H1 (cell line): ENCODE measurements around the gene MAGI2. TPM values are rescaled to one million over a fixed set of nuclear protein-coding genes. Genes with fewer than 3 reads are reported as not detected.
A peak's percentile ranks its signal among the peaks of the same experiment; 100 is the strongest.

Experiments
- CTCF ChIA-PET: fragments of 300-600 bp; sonication (Branson Sonifier 250); formaldehyde crosslinking; loops from one replicate; lab custom pipeline; 2021; ENCODE audit not compliant: partially characterized antibody; lab: Charles Lee
- POLR2A ChIA-PET: fragments of 300-600 bp; sonication (Branson Sonifier 250); formaldehyde crosslinking; loops from one replicate; lab custom pipeline; 2021; ENCODE audit warnings: inconsistent platforms; ENCODE audit not compliant: partially characterized antibody; lab: Charles Lee
- DNase-seq, 2 experiments: peaks; one replicate each; pipeline versions ENCODE4 v3.0.0 to v3.0.0-alpha.2; 2010 to 2022; ENCODE audit warnings: low spot score in 2 of 2, low read depth in 1 of 2, mixed read lengths in 1 of 2
- FAIRE-seq: peaks from 2 replicates; lab custom pipeline; 2011; peaks lifted over from hg19 to GRCh38; lab: Jason Lieb, UNC
- H2AFZ ChIP-seq: 2 replicates; pipeline ENCODE4 v1.8.1; 2012; ENCODE audit warnings: low read length, inconsistent platforms
- H2AK5ac ChIP-seq: 2 replicates; pipeline ENCODE4 v1.6.1; 2013; ENCODE audit warnings: low read depth, low read length
- H2BK120ac ChIP-seq: replicated peaks from 2 replicates; pipeline ENCODE3; 2013; ENCODE audit warnings: low read depth, low read length, inconsistent platforms
- H2BK12ac ChIP-seq: 2 replicates; pipeline ENCODE4 v1.6.1; 2013; ENCODE audit warnings: low read depth, low read length
- H2BK15ac ChIP-seq: 2 replicates; pipeline ENCODE4 v1.6.1; 2013; ENCODE audit warnings: low read length
- H2BK20ac ChIP-seq: 2 replicates; pipeline ENCODE4 v1.6.1; 2013; ENCODE audit warnings: low read length
- H2BK5ac ChIP-seq: 2 replicates; pipeline ENCODE4 v1.6.1; 2013; ENCODE audit warnings: low read depth, low read length
- H3K14ac ChIP-seq: 2 replicates; pipeline ENCODE4 v1.6.1; 2013; ENCODE audit warnings: inconsistent platforms; ENCODE audit not compliant: insufficient read length
- H3K18ac ChIP-seq: 2 replicates; pipeline ENCODE4 v1.6.1; 2013; ENCODE audit warnings: low read length; ENCODE audit errors: extremely low read depth
- H3K23ac ChIP-seq: 2 replicates; pipeline ENCODE4 v1.6.1; 2013; ENCODE audit warnings: inconsistent platforms; ENCODE audit not compliant: insufficient read length
- H3K23me2 ChIP-seq: 2 replicates; pipeline ENCODE4 v1.6.1; 2013; ENCODE audit warnings: low read depth, low read length
- H3K27ac ChIP-seq: 2 replicates; pipeline ENCODE4 v1.6.1; 2011; ENCODE audit warnings: low read depth, low read length, inconsistent platforms
- H3K27me3 ChIP-seq, 4 experiments: replicated peaks in 1 of 4; 1 replicate in 1 of 4; 2 replicates in 3 of 4; pipeline versions ENCODE4 v1.6.1 to v1.8.1; 2011 to 2013; ENCODE audit warnings: low read length in 3 of 4, mild to moderate bottlenecking in 3 of 4, inconsistent platforms in 2 of 4, mixed read lengths in 2 of 4, moderate library complexity in 1 of 4; ENCODE audit not compliant: control insufficient read depth in 3 of 4, insufficient read depth in 3 of 4; ENCODE audit errors: extremely low read depth in 1 of 4
- H3K36me3 ChIP-seq, 4 experiments: 2 replicates each; pipeline versions ENCODE4 v1.6.1 to v1.8.1; 2011 to 2013; ENCODE audit warnings: mild to moderate bottlenecking in 4 of 4, low read length in 3 of 4, moderate library complexity in 2 of 4, control low read depth in 1 of 4, inconsistent platforms in 1 of 4; ENCODE audit not compliant: insufficient read depth in 4 of 4, control insufficient read depth in 2 of 4
- H3K4ac ChIP-seq: replicated peaks from 2 replicates; pipeline ENCODE3; 2013; ENCODE audit warnings: low read length, low read depth, mixed read lengths, inconsistent platforms; ENCODE audit not compliant: insufficient read length
- H3K4me1 ChIP-seq, 4 experiments: replicated peaks in 1 of 4; 1 replicate in 1 of 4; 2 replicates in 3 of 4; pipeline versions ENCODE4 v1.6.1 to v1.8.1; 2011 to 2013; ENCODE audit warnings: low read length in 3 of 4, inconsistent platforms in 2 of 4, mixed read lengths in 1 of 4; ENCODE audit not compliant: insufficient read depth in 4 of 4, control insufficient read depth in 3 of 4
- H3K4me2 ChIP-seq, 2 experiments: 2 replicates each; pipeline versions ENCODE4 v1.6.1 to v1.8.1; 2011 to 2013; ENCODE audit warnings: low read depth in 2 of 2, low read length in 2 of 2, control low read depth in 1 of 2, inconsistent platforms in 1 of 2, mild to moderate bottlenecking in 1 of 2; ENCODE audit not compliant: insufficient read depth in 1 of 2
- H3K4me3 ChIP-seq, 4 experiments: fragments of 200-600, 300-600 bp in 1 of 4; sonication (generic), shearing (Covaris generic), sonication (Bioruptor Twin) in 1 of 4; 2 replicates each; pipeline versions ENCODE4 v1.5.1 to v1.8.1; 2011 to 2016; ENCODE audit warnings: low read length in 4 of 4, low read depth in 3 of 4, control low read depth in 2 of 4, inconsistent platforms in 2 of 4, mild to moderate bottlenecking in 2 of 4, mixed read lengths in 1 of 4, moderate library complexity in 1 of 4; ENCODE audit not compliant: insufficient read depth in 2 of 4; ENCODE audit errors: extremely low read depth in 1 of 4
- H3K56ac ChIP-seq: replicated peaks from 2 replicates; pipeline ENCODE3; 2013; ENCODE audit warnings: low read depth, mild to moderate bottlenecking, mixed read lengths, low read length, inconsistent platforms; ENCODE audit not compliant: insufficient read length
- H3K79me1 ChIP-seq: 2 replicates; pipeline ENCODE4 v1.6.1; 2013; ENCODE audit warnings: low read depth, low read length, control low read depth
- H3K79me2 ChIP-seq, 2 experiments: 2 replicates each; pipeline versions ENCODE4 v1.6.1 to v1.8.1; 2012 to 2013; ENCODE audit warnings: low read length in 2 of 2, mild to moderate bottlenecking in 2 of 2, inconsistent platforms in 1 of 2; ENCODE audit not compliant: insufficient read depth in 2 of 2, control insufficient read depth in 1 of 2
- H3K9ac ChIP-seq, 4 experiments: replicated peaks in 1 of 4; 1 replicate in 1 of 4; 2 replicates in 3 of 4; pipeline versions ENCODE4 v1.6.1 to v1.8.1; 2011 to 2013; ENCODE audit warnings: low read depth in 3 of 4, low read length in 3 of 4, control low read depth in 2 of 4, mild to moderate bottlenecking in 2 of 4, moderate library complexity in 2 of 4, inconsistent platforms in 1 of 4; ENCODE audit errors: extremely low read depth in 1 of 4
- H3K9me3 ChIP-seq, 2 experiments: 2 replicates each; pipeline versions ENCODE4 v1.6.1 to v1.8.1; 2012 to 2013; ENCODE audit warnings: mild to moderate bottlenecking in 2 of 2, moderate library complexity in 2 of 2, control low read depth in 1 of 2, inconsistent platforms in 1 of 2, low read depth in 1 of 2, low read length in 1 of 2, mixed read lengths in 1 of 2; ENCODE audit not compliant: insufficient read depth in 2 of 2
- H4K20me1 ChIP-seq, 2 experiments: replicated peaks in 1 of 2; 2 replicates each; pipeline versions ENCODE3 to v1.8.1; 2011 to 2013; ENCODE audit warnings: inconsistent platforms in 2 of 2, low read length in 2 of 2, mild to moderate bottlenecking in 1 of 2; ENCODE audit not compliant: insufficient read depth in 2 of 2, control insufficient read depth in 1 of 2
- H4K5ac ChIP-seq: 2 replicates; pipeline ENCODE4 v1.6.1; 2013; ENCODE audit warnings: low read length, low read depth, mixed read lengths, inconsistent platforms; ENCODE audit not compliant: insufficient read length
- H4K8ac ChIP-seq: 2 replicates; pipeline ENCODE4 v1.8.0; 2013; ENCODE audit warnings: mild to moderate bottlenecking, moderate library complexity, low read length, inconsistent platforms; ENCODE audit not compliant: insufficient read depth; ENCODE audit errors: extremely low read depth
- H4K91ac ChIP-seq: replicated peaks from 2 replicates; pipeline ENCODE3; 2013; ENCODE audit warnings: low read length, mixed read lengths, inconsistent platforms; ENCODE audit not compliant: insufficient read length
- CHD2 ChIP-seq: IDR thresholded peaks from 2 replicates; pipeline ENCODE4 v1.6.1; 2012; ENCODE audit warnings: low read length, improper control_type of control experiment
- EGR1 ChIP-seq: IDR thresholded peaks from 2 replicates; pipeline ENCODE4 v1.6.1; 2011; ENCODE audit warnings: low read depth, low read length, borderline replicate concordance
- MAFK ChIP-seq: IDR thresholded peaks from 2 replicates; pipeline ENCODE4 v1.6.1; 2012; ENCODE audit warnings: low read depth, mild to moderate bottlenecking, improper control_type of control experiment, low read length
- NANOG ChIP-seq: IDR thresholded peaks from 2 replicates; pipeline ENCODE4 v1.6.1; 2011; ENCODE audit warnings: low read length, low read depth, mild to moderate bottlenecking, inconsistent platforms; ENCODE audit not compliant: insufficient read depth, poor library complexity, severe bottlenecking
- RAD21 ChIP-seq, 2 experiments: IDR thresholded peaks in 1 of 2; conservative IDR thresholded peaks in 1 of 2; 2 replicates each; pipeline ENCODE4 v1.6.1; 2011; ENCODE audit warnings: low read depth in 2 of 2, low read length in 2 of 2, improper control_type of control experiment in 1 of 2, inconsistent platforms in 1 of 2, mild to moderate bottlenecking in 1 of 2, moderate library complexity in 1 of 2
- RFX5 ChIP-seq: IDR thresholded peaks from 2 replicates; pipeline ENCODE4 v1.6.1; 2011; ENCODE audit warnings: low read depth, low read length, improper control_type of control experiment, borderline replicate concordance
- SAP30 ChIP-seq: fragments of 300-600 bp; sonication (generic); IDR thresholded peaks from 2 replicates; pipeline ENCODE4 v1.7.1; 2012; ENCODE audit warnings: low read length, moderate library complexity, mild to moderate bottlenecking, inconsistent platforms; ENCODE audit not compliant: insufficient read depth, insufficient replicate concordance
- SIRT6 ChIP-seq: IDR thresholded peaks from one replicate; pipeline ENCODE4 v1.7.1; 2012; ENCODE audit warnings: low read length, inconsistent platforms
- SP1 ChIP-seq: IDR thresholded peaks from 2 replicates; pipeline ENCODE4 v1.6.1; 2011; ENCODE audit warnings: low read depth, low read length
- polyA plus RNA-seq, 7 experiments: library from polyadenylated mRNA; depleted of rRNA in 3 of 7; stranded (reverse) in 5 of 7; unstranded in 2 of 7; fragments of >200 nt in 5 of 7; fragments of 200-250 nt in 2 of 7; gene quantifications; 1 replicate in 5 of 7; 2 replicates in 1 of 7; 4 replicates in 1 of 7; pipeline versions ENCODE4 v1.2.1 to v1.2.3, GENCODE V29; 2011 to 2013; ENCODE audit warnings: missing spikeins in 2 of 7, mixed read lengths in 2 of 7
- total RNA-seq: library from RNA; stranded (reverse); fragmentation: NEBNext Ultra II Directional; extraction: Animal tissue kit (Norgen Biotek cat#: 25700); gene quantifications from 2 replicates; pipeline ENCODE4 v1.2.1, GENCODE V29; 2021
- TF ChIP-seq, protein P1 (sequence below), 3 experiments: IDR thresholded peaks; 1 replicate in 2 of 3; 2 replicates in 1 of 3; pipeline versions ENCODE4 v1.5.1 to v1.6.1; 2011; ENCODE audit warnings: low read length in 3 of 3, mild to moderate bottlenecking in 3 of 3, inconsistent platforms in 2 of 3, low read depth in 1 of 3, moderate library complexity in 1 of 3; ENCODE audit not compliant: insufficient read depth in 1 of 3; ENCODE audit errors: control extremely low read depth in 1 of 3
- TF ChIP-seq, protein P2 (sequence below): IDR thresholded peaks from 2 replicates; pipeline ENCODE4 v1.6.1; 2011; ENCODE audit warnings: low read depth, mild to moderate bottlenecking, low read length; ENCODE audit not compliant: insufficient read depth

MAGI2 gene
- total and polyA plus RNA-seq, 2 of the 8 experiments (the other 6 are each of a cell fraction or from before 2014, with no cell fraction given), result 6.0 to 27.3 TPM

DNA sequence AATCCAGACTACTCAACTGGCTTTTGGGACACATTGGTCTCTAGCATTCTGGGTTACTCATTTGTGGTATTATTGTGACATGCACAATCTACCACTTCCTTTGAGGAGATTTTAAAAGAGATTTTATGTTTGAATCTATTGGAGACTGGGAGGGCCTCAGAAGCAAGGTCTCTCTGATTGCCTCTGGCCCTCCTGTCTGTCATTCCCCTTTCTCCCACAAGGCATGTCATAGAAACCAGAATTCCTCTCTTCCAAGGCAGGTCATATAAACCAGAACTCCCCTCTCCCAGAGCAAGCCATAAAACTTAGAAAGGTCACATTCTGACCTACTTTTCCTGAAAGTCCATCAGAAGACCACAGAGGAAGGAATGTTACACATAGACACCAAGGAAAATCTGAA lies 877.2 kb downstream of the MAGI2 start:
- DNase-seq (no peak), FAIRE-seq (peak; percentile 84)
- no peaks in the 10 kb centered on the region for H3K36me3 ChIP-seq
- ChIA-PET CTCF (no interaction called here), POLR2A (no interaction called here)
- H3K27ac ChIP-seq, result peak overlapping the region; percentile 39; the same call in 1 of the 2 replicates
- no peak overlapping the region for H3K4me2 ChIP-seq
- peak overlapping the region; percentile 99 for H2BK120ac ChIP-seq
- H3K79me1 ChIP-seq, result no peaks in the 10 kb centered on the region
- peak overlapping the region; percentile 82 for H2BK20ac ChIP-seq
- H3K79me2 ChIP-seq, result peaks cover 0 to 4% of the 10 kb centered on the region in 2 experiments; a peak in 1 of 4 replicates
- no peak overlapping the region for H4K8ac ChIP-seq
- H3K9ac ChIP-seq, result no peak overlapping the region
- H4K20me1 ChIP-seq, result no peaks in the 10 kb centered on the region
- H2BK15ac ChIP-seq, result no peak overlapping the region
- peak overlapping the region; percentile 95 for H2BK5ac ChIP-seq
- H2AFZ ChIP-seq, result no peak overlapping the region
- no peak overlapping the region for H3K23ac ChIP-seq
- H3K14ac ChIP-seq, result no peak overlapping the region
- H3K27me3 ChIP-seq, result no peaks in the 10 kb centered on the region
- peak overlapping the region; percentile 86 for H3K18ac ChIP-seq
- H3K9me3 ChIP-seq, result no peaks in the 10 kb centered on the region
- peak overlapping the region; percentile 98 for H4K91ac ChIP-seq
- no peak overlapping the region for H3K56ac ChIP-seq
- no peak overlapping the region for H2AK5ac ChIP-seq
- H2BK12ac ChIP-seq, result peak overlapping the region; percentile 71; the same call in 1 of the 2 replicates
- H3K4ac ChIP-seq, result peak overlapping the region; percentile 94
- no peak overlapping the region for H3K4me3 ChIP-seq
- peak overlapping the region; percentile 75 for H4K5ac ChIP-seq
- peaks cover 2% of the 10 kb centered on the region; the same call in 1 of the 2 replicates for H3K23me2 ChIP-seq
- H3K4me1 ChIP-seq, result peaks cover 2 to 17% (median 8%) of the 10 kb centered on the region in 4 experiments; a peak in 5 of 7 replicates
- TF ChIP-seq RAD21 (IDR thresholded peaks at IDR 0.05 in 1 of 2, conservative IDR thresholded peaks at IDR 0.05 in 1 of 2; ENCODE audit: low read depth in 2 of 2, low read length in 2 of 2), result 0 out of 4 replicates have a peak, but pooled peaks of 1 of the 2 experiments have one; percentile 8
- TF ChIP-seq RFX5, result no peak
- no peak for TF ChIP-seq SAP30
- no peak for TF ChIP-seq CHD2
- TF ChIP-seq, protein P1, sequence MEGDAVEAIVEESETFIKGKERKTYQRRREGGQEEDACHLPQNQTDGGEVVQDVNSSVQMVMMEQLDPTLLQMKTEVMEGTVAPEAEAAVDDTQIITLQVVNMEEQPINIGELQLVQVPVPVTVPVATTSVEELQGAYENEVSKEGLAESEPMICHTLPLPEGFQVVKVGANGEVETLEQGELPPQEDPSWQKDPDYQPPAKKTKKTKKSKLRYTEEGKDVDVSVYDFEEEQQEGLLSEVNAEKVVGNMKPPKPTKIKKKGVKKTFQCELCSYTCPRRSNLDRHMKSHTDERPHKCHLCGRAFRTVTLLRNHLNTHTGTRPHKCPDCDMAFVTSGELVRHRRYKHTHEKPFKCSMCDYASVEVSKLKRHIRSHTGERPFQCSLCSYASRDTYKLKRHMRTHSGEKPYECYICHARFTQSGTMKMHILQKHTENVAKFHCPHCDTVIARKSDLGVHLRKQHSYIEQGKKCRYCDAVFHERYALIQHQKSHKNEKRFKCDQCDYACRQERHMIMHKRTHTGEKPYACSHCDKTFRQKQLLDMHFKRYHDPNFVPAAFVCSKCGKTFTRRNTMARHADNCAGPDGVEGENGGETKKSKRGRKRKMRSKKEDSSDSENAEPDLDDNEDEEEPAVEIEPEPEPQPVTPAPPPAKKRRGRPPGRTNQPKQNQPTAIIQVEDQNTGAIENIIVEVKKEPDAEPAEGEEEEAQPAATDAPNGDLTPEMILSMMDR (IDR thresholded peaks at IDR 0.05; ENCODE audit: control extremely low read depth in 1 of 3, insufficient read depth in 1 of 3, low read depth in 1 of 3, low read length in 3 of 3), result peak in 1 of 3 experiments; percentile 5; a peak in 1 of 4 replicates
- no peak for TF ChIP-seq SP1
- no peak for TF ChIP-seq NANOG
- no peak for TF ChIP-seq MAFK
- TF ChIP-seq SIRT6, result no peak
- TF ChIP-seq, protein P2, sequence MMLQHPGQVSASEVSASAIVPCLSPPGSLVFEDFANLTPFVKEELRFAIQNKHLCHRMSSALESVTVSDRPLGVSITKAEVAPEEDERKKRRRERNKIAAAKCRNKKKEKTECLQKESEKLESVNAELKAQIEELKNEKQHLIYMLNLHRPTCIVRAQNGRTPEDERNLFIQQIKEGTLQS, result no peak
- TF ChIP-seq EGR1, result no peak
